ENCODE measurements around the gene CD200.

CD200 gene

DNA sequence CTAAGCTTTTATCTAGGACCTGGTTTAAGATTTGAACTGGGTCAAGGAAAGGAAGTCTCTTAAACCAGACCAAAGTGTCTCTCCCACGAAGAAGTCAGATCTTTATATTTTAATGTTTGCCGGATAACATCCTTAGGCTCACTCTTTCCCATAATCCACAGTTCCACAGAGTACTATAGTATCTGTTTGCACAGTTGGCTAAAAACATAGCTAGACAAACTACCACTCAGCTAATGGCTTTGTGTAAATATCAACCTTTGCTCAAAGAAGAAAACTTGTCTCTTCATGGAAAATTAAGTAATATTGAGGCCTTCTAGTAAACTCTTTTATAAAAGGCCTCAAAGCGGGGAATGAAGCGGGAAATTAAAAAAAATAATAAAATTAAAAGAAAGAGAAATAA is 25.4 kb upstream of the CD200 start:
- ChIA-PET CTCF (interaction anchor here (1.3 to 3.7 kb wide), 3 partner anchors 8 to 196 kb away, joined by 3 to 22 read pairs (median 7); partner anchors contain the start of gene SLC9C1), POLR2A (no interaction called here)
- no peak for DNase-seq (ENCODE audit: low read depth, low spot score)

DNA sequence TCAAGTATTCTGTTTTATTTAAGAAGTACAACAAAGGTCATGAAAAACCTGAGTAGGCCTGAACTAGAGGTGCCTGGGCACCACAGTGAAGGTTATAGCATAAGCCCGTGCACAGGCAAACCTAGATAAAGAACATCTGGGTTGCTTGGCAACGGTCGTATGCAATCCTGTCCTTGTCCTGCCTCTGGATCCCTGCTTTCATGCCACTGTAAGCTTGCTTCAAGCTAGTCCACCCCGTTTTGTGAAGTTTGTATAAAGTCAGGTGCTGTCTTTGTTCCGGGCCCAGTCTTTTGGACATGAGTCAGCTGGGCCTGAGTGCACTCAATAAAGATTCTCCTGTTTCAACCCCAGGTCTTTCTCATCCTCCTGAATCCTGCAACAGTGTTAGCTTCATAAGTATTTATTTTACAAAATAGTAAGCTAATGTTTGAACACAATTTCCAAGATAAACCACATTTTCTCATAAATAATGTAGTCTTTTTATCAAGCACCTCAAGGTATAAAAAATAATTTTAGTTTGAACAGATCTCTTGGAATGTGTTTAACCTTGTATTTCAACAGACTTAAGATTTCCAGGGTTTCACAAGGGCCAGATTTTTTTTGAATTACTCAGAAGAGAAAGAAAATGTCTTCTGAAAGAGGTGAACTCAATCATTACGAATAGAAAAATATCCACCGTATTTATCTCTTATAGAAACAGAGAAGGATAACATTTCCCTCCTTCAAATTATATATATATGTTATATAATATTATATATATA is 24.6 kb upstream of the CD200 start:
- TF ChIP-seq, protein P1, sequence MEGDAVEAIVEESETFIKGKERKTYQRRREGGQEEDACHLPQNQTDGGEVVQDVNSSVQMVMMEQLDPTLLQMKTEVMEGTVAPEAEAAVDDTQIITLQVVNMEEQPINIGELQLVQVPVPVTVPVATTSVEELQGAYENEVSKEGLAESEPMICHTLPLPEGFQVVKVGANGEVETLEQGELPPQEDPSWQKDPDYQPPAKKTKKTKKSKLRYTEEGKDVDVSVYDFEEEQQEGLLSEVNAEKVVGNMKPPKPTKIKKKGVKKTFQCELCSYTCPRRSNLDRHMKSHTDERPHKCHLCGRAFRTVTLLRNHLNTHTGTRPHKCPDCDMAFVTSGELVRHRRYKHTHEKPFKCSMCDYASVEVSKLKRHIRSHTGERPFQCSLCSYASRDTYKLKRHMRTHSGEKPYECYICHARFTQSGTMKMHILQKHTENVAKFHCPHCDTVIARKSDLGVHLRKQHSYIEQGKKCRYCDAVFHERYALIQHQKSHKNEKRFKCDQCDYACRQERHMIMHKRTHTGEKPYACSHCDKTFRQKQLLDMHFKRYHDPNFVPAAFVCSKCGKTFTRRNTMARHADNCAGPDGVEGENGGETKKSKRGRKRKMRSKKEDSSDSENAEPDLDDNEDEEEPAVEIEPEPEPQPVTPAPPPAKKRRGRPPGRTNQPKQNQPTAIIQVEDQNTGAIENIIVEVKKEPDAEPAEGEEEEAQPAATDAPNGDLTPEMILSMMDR (IDR thresholded peaks at IDR 0.05; ENCODE audit: insufficient read depth, low read length, missing control alignments) = no peak
- ChIA-PET POLR2A (interaction anchor here (0.6 kb wide), 1 partner anchor 253 kb away, joined by 3 read pairs; the partner anchor contains the start of genes ATG3 and SLC35A5), CTCF (interaction anchor here (0.8 to 3.7 kb wide), 6 partner anchors 9 to 211 kb away, joined by 3 to 22 read pairs (median 4); partner anchors contain the start of gene SLC9C1)
- no peak overlapping the region for H3K4me3 ChIP-seq (ENCODE audit: low read depth, low read length)
- DNase-seq (ENCODE audit: low read depth, low spot score) = no peak

More for the DNA sequence above, 25.4 kb upstream of the CD200 start:
- no peak overlapping the region for H3K4me3 ChIP-seq (ENCODE audit: low read depth, low read length)
- TF ChIP-seq, protein P1 (IDR thresholded peaks at IDR 0.05; ENCODE audit: insufficient read depth, low read length, missing control alignments) = no peak

DNA sequence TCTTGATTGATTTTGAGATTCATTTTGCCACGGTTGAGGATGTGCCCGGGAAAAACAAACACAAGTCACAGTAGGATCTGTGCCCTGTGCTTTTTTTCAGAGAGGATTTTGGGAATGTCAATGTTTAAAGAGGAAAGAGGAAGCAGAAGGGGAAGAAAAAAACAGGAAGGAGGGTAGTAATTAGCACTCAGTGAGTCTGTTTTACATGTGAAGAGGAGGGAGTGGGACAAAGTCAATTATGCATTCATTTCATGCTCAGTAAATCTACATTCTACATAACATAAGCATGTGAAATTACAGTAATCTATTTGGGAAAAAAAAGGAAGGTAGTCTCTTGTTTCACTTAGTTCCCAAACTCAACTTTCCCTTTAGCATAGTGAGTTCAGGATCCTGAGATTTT is 18.3 kb upstream of the CD200 start:
- CTCF ChIA-PET = interaction anchor here (2.7 kb wide), 1 partner anchor 21 kb away, joined by 7 read pairs; the partner anchor contains the start of gene SLC9C1

DNA sequence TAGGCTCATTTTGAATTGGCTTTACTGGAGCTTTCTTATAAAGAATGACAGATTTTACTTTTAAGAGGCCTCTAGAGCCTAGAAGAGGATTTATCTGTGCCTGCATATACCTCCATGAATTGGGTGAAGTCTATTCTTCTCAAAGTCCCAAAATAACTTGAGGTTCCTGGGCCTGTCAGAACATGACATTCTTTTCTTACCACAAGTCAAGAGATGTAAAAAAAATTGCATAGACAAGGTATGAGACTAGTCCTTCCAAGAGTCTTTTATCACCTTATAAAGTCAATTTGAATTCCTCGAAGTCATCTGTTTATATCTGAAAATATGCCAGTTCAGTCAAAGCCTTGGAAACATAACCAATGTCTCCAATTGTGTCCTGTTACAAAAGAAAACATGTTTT is 17.2 kb upstream of the CD200 start:
- no peak for DNase-seq (ENCODE audit: low read depth, low spot score)

More for the DNA sequence above, 18.3 kb upstream of the CD200 start:
- H3K4me3 ChIP-seq (ENCODE audit: low read depth, low read length) = no peak overlapping the region
- no peak for DNase-seq (ENCODE audit: low read depth, low spot score)
- TF ChIP-seq, protein P1 (IDR thresholded peaks at IDR 0.05; ENCODE audit: insufficient read depth, low read length, missing control alignments) = no peak
- POLR2A ChIA-PET = no interaction called here

DNA sequence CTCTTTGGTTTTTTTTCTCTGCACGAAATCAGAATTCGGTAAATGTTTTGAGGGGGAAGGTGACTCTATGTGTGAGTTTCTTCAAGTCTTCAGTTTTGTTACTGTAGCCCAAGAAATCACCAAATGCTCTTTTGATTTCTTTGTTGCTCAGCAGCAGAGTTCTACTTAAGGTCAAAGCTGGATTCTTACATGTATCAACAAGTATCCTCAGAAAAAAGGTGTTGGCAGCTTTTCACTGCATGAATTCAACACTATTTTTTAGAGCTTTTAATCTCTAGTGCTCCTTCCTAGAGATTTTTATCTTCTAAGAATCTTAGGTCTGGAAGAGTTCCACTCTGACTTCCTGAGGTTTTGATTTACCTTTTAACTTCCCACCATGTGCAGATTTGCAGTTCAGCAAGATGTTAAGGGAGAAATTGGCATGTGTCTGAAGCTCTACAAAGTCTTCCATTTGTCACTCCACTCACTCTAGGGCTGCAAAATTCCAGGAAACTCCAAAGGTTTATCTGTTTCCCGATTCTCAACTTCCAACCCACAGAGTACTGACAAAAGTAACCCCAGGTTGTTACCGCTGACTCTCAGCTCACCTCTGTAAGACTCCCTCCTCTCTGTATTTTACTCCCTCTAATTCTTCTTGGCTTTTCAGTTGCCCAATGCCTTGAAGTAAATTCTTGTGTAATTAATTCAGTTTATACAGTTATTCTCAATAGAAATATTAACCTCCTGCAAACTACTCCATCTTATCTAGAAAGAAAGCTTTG is 13.3 kb upstream of the CD200 start:
- H3K4me3 ChIP-seq (ENCODE audit: low read depth, low read length) = no peak overlapping the region
- TF ChIP-seq, protein P1 (IDR thresholded peaks at IDR 0.05; ENCODE audit: insufficient read depth, low read length, missing control alignments) = no peak
- ChIA-PET CTCF (interaction anchor here (1.0 to 9.0 kb wide), 6 partner anchors 14 to 212 kb away, joined by 3 to 94 read pairs (median 4); no protein-coding TSS in a partner anchor), POLR2A (no interaction called here)
- no peak for DNase-seq (ENCODE audit: low read depth, low spot score)

More for the DNA sequence above, 17.2 kb upstream of the CD200 start:
- CTCF ChIA-PET = interaction anchor here (1.0 to 2.7 kb wide), 4 partner anchors 11 to 204 kb away, joined by 3 to 7 read pairs (median 3); partner anchors contain the start of gene SLC9C1
- no peak overlapping the region for H3K4me3 ChIP-seq (ENCODE audit: low read depth, low read length)
- POLR2A ChIA-PET = no interaction called here
- TF ChIP-seq, protein P1 (IDR thresholded peaks at IDR 0.05; ENCODE audit: insufficient read depth, low read length, missing control alignments) = no peak
